SH-SY5Y (cell line): Measurements from ENCODE around the gene PAK4.

Experiments used
- GATA2 ChIP-seq: IDR thresholded peaks from 2 replicates; pipeline ENCODE4 v1.6.1; 2011; ENCODE audit warnings: mild to moderate bottlenecking, low read depth, low read length
- GATA3 ChIP-seq: IDR thresholded peaks from 2 replicates; pipeline ENCODE4 v1.6.1; 2011; ENCODE audit warnings: low read depth, mild to moderate bottlenecking, low read length, moderate library complexity

Gene PAK4

DNA sequence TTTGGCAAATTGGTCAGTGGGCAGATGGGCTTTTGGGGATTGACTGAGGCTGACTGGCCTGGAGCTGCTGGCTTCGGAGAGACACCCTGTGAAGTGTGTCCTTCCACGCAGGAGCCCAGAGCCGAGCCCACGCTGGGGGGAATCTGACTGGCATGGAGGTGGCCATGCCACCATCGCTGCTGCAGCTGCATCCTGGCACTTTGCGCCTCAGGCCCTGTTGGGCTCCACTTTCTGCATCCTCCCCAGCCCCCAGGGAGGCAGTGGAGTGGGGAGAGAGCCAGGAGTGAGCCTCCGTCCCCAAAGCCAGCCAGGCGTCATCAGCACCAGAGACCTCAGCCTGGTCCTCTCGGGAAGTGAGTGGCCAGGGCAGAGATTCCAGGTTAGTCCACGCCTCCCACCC, 54.2 kb downstream of the PAK4 start:
- TF ChIP-seq GATA3, result no peak
- TF ChIP-seq GATA2, result no peak

DNA sequence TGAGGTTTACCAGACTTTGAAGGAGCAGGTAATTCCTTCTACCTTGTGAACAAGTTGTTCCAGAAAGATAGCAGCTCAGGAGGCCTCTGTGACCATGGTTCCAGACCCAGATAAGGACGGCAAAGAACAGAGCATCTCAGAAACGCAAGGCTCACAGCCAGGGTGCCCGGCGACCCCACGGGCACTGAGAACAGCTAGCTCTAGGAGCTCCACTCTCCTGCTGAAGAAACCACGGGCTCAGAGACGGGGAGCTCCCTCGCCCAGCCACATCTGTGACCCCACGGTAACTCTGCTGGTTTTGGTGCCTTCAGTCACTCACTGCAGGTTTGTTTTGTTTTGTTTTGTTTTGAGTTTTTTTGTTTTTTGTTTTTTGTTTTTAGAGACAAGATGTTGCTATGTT, 55.2 kb downstream of the PAK4 start:
- TF ChIP-seq GATA3, result no peak
- no peak for TF ChIP-seq GATA2

DNA sequence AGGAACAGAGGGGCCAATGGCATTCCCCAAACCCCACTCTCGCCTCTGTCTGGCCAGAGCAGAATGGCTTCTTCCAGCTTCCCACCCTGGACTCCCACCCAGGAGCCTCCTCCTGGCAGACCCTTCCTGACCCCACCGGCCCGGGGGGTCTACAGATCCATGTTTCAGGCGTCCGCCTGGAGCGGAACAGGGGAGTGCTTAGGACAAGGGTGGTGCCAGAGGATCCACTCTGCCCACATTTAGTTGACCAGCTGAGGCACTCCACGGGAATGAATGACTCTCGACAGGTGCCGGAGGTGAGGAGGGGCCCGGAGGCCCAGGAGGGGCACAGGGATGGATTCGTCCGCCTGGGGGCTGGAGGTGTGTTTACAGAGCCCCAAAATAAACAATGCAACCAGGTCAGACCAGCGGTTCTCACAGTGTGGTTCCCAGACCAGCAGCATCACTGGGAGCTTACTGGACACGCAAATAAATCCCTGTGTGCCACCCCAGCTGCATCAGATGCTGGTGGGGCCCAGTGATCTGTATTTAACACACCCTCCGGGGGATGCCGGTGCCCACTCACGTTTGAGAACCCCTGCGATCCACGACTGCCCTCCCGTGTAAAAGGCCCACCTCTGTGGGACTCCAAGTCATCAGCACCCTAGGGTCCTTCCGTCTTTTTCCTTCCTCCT, 56.1 kb downstream of the PAK4 start:
- no peak for TF ChIP-seq GATA2
- no peak for TF ChIP-seq GATA3

DNA sequence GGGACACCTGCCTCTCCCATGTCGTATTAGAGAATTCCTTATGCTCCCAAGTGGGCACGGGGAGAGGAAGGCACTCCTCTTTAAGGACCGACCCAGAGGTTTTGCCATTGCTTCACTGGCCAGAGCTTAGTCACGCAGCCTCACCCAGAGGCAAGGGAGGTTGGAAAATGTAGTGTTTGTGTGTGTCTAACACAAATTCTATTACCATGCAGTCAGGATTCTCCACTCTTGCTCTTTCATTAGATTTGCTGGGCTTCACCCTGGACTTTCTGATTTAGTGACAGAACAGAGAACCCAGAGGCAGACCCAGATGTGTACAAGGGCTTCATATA, 56.6 kb downstream of the PAK4 start:
- no peak for TF ChIP-seq GATA2

DNA sequence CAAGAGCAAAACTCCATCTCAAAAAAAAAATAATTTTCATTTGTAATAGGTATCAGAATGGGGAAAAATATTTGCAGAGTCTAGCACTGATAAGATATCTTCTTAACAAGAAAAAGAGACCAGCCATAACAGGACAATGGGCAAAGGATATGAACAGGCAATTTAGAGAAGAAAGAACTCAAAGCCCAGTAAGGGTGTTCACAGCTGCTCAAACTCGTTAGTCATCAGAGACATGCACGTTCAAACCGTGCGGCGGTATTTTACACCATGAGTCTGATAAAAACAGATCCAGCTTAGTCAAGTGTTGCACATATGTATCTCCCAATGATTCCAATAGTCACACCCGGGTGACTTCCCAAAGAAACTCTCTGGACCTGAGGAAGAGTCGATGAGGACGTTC, 57.5 kb downstream of the PAK4 start:
- TF ChIP-seq GATA2 (no peak), GATA3 (no peak)

DNA sequence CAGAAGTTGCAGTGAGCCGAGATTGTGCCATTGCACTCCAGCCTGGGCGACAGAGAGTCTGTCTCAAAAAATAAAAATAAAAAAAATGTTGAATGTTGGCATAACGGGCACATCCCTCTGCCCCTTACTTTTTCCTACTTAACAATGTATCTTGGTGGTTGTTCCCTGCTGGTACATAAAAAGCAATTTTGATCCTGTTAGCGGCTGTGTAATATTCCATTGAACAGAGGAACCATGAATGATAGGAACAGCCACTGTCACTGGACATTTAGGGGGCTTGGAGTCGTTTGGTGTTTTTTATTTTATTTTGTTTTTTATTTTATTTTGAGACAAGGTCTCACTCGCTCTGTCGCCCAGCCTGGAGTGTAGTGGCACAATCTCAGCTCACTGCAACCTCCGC, 60.8 kb downstream of the PAK4 start:
- no peak for TF ChIP-seq GATA3
- no peak for TF ChIP-seq GATA2

DNA sequence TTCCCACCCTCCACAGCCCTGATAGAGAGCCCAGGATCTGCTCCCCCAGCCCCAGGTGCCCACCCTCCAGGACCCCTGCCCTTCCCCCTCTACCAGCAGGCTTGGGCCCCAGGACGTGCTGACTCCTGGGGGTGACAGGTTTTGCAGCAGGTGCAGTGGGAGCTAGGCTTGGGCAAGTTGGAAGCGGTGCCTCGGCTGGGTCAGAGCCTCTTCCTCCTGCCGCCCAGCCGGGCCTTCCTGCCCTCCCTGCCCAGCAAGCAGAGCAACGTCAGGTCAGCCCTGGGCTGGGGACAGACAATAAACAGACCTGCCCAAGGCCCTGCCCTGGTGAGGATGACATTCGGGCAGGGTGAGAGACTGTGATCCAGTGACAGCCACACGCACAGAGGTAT, 62.0 kb downstream of the PAK4 start:
- TF ChIP-seq GATA3, result no peak

DNA sequence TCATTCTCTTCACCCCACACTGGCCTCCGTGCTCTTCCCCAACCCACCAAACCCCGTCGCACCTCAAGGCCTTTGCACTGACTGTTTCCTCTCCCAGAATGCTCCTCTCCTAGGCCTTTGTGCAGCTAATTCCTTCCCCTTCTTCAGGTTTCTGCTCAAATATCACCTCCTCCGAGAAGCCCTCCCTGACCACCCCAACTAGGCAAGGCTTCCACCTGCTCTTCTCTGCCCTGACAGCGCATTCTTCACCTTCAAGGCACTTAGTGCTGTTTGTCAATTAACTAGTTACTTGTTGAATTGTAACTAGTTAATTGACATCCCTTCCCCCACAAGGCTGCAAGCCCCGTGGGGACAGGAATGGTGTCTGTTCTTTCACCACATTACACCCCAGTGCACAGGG, 63.4 kb downstream of the PAK4 start:
- no peak for TF ChIP-seq GATA2
- TF ChIP-seq GATA3, result no peak

DNA sequence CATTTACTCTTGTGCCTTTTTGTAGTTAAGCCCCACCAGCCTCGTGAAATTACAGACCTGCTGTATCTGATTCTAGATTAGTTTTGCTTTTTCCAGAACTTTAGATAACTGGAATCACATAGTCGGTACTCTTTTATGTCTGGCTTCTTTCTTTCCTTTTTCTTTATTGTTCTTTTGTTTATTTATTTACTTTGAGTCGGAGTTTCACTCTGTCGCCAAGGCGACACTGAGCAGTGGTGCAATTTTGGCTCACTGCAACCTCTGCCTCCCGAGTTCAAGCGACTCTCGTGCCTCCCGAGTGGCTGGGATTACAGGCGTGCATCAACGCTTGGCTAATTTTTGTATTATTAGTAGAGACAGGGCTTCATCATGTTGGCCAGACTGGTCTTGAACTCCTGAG, 65.2 kb downstream of the PAK4 start:
- TF ChIP-seq GATA2, result no peak
- no peak for TF ChIP-seq GATA3

DNA sequence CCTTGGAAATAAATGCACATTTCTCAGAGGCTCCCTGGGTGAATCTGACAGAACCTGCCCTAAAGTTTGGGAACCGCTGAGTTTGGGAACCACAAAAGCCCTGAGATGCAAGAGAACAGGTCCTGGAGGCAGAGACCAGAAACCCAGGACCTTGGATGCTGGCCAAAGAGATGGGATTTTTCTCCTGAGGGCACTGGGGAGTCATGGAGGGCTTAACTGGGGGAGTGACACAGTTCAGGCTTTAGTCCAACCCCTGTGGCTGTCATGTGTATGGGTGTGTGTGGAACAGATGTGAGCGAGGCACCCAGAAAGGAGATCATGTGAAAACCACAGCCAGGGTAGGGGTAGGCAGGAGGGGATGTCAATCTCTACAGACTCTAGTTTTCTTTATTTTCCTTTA, 67.3 kb downstream of the PAK4 start:
- TF ChIP-seq GATA2 (no peak), GATA3 (no peak)

DNA sequence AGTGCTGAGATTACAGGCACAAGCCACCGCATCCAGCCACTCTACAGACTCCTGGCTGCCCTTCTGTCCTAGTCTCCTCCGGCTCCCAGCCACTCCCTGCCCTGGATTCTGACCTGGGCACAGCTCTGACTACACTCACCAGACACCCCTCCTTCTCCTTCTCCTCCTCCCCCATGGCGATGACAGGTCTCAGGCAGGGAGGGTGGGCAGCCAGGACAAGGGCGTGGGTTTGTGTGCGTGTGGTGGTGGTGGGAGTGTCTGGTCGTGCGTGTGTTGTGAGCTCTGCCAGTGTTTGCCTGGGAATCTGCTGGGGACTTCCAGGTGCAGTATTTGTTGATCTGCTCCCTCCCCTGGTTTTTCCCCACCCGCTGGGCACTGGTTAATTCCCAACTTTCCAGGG, 68.2 kb downstream of the PAK4 start:
- TF ChIP-seq GATA3 (no peak), GATA2 (no peak)

DNA sequence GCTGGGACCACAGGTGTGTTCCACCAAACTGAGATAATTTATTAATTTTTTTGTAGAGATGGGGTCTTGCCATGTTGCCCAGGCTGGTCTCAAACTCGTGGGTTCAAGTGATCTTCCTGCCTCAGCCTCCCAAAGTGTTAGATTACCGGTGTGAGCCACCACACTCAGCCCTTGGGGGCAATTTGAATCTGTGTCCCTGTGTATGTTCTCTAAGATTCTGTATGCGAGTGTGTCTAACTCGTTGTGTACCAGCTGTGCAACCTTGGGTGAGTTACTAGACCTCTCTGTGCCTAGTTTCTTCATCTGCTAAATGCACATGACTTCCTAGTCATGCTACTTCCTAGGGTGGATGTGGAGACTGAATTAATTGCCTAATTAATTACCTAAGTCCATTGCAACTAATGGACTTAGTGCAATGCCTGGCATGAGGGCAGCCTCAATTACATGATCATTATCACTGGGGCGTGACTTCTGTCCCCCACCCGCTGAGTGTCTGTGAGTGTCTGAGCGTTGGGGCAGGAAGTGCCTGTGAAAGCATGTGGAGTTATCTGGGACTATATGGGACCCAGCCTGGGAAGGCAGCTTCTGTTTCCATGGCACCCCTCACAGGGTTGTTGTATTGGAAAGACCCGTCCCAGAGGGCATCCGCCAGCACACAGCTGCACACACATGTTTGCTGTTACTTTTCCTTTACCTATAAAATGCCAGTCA, 69.4 kb downstream of the PAK4 start:
- TF ChIP-seq GATA3, result no peak
- TF ChIP-seq GATA2, result peak; percentile 39; the same call in 1 of the 2 replicates

DNA sequence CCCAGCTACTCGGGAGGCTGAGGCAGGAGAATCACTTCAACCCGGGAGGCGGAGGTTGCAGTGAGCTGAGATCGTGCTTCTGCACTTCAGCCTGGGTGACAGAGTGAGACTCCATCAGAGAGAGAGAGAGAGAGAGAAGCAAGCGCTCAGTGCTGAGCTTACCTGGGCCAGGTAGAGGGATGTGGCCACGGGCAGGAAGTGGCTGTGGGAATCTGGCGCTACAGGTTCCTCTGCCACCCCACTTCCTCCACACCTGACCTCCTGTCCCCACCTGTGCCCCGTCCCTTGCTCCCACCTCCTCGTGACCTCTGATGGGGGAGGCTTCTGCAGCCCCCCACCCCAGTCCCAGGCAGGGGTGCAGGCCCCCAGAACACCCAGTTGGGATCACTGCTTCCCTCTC, 70.2 kb downstream of the PAK4 start:
- TF ChIP-seq GATA2 (no peak), GATA3 (no peak)

DNA sequence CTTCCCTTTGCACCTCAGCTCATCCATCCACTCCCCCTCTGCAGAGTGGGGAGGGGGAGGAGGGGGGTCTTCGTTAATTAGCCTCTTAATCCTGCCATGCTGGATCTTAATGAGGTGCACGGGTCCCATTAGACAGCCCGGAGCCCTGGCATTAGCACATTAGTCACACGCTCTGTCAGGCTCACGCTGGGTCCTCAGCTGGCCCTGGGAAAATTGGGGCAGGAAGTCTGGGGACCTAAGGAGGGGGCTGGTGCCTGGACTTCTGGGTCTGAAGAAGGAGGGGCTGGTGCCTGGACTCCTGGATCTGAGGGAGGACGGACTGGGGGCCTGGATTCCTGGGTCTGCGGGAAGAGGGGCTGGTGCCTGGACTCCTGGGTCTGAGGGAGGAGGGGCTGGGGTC, 70.7 kb downstream of the PAK4 start:
- TF ChIP-seq GATA3 (no peak), GATA2 (no peak)

DNA sequence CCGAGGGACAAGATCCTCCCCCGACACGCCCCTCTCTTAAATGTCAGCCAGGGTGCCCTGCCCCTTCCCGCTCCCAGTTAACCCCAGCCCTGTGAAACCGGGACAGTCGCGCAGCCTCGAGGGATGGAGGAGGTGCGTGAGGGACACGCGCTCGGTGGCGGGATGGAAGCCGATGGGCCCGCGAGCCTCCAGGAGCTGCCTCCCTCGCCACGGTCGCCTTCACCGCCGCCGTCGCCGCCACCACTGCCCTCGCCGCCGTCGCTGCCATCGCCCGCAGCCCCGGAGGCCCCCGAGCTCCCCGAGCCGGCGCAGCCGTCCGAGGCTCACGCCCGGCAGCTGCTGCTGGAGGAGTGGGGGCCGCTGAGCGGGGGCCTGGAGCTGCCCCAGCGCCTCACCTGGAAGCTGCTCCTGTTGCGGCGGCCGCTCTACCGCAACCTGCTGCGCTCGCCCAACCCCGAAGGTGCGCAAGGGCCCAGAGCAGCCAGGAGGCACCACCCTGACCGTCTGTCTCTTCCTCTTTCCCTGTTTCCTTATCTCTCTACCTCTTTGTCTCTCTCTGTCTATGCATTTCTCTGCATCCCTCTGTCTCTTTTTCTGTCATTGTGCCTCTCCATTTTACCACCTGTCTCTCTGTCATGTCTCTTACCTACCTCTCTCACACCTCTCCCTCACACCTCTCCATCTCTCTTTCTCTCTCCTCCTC, 71.4 kb downstream of the PAK4 start, which contains the start of gene NCCRP1:
NCCRP1 (plus strand) TSS at position 105 of the 703 bp plus-strand sequence; CDS start at position 124, 19 bp downstream.
- TF ChIP-seq GATA3, result no peak
- no peak for TF ChIP-seq GATA2
